Ishikawa (cell line): ENCODE data around the gene PHACTR4.

Source experiments
- CEBPB ChIP-seq: IDR thresholded peaks from 2 replicates; pipeline ENCODE4 v1.6.1; 2012
- CREB1 ChIP-seq: IDR thresholded peaks from 2 replicates; pipeline ENCODE4 v1.6.1; 2012; ENCODE audit warnings: low read depth
- EGR1 ChIP-seq: IDR thresholded peaks from 2 replicates; pipeline ENCODE4 v1.6.1; 2012
- EP300 ChIP-seq: IDR thresholded peaks from 2 replicates; pipeline ENCODE4 v1.6.1; 2012; ENCODE audit warnings: borderline replicate concordance
- FOXM1 ChIP-seq: IDR thresholded peaks from 2 replicates; pipeline ENCODE4 v1.6.1; 2012; ENCODE audit warnings: low read depth, borderline replicate concordance
- NFIC ChIP-seq: IDR thresholded peaks from 2 replicates; pipeline ENCODE4 v1.6.1; 2012
- RAD21 ChIP-seq: IDR thresholded peaks from 2 replicates; pipeline ENCODE4 v1.6.1; 2012; ENCODE audit warnings: low read depth
- TAF1 ChIP-seq: IDR thresholded peaks from 2 replicates; pipeline ENCODE4 v1.6.1; 2012; ENCODE audit warnings: low read depth, mild to moderate bottlenecking
- TCF12 ChIP-seq: IDR thresholded peaks from 2 replicates; pipeline ENCODE4 v1.6.1; 2012; ENCODE audit warnings: low read depth
- TEAD4 ChIP-seq: IDR thresholded peaks from 2 replicates; pipeline ENCODE4 v1.6.1; 2012
- YY1 ChIP-seq: IDR thresholded peaks from 2 replicates; pipeline ENCODE4 v1.6.1; 2012; ENCODE audit warnings: low read depth
- ZBTB7A ChIP-seq: IDR thresholded peaks from 2 replicates; pipeline ENCODE4 v1.6.1; 2012; ENCODE audit warnings: low read depth
- TF ChIP-seq, protein P1 (sequence below): IDR thresholded peaks from 2 replicates; pipeline ENCODE4 v1.6.1; 2012; ENCODE audit warnings: low read depth, mild to moderate bottlenecking
- TF ChIP-seq, protein P2 (sequence below): IDR thresholded peaks from 2 replicates; pipeline ENCODE4 v1.6.1; 2012
- TF ChIP-seq, protein P3 (sequence below): IDR thresholded peaks from 2 replicates; pipeline ENCODE4 v1.6.1; 2012

The PHACTR4 gene

DNA sequence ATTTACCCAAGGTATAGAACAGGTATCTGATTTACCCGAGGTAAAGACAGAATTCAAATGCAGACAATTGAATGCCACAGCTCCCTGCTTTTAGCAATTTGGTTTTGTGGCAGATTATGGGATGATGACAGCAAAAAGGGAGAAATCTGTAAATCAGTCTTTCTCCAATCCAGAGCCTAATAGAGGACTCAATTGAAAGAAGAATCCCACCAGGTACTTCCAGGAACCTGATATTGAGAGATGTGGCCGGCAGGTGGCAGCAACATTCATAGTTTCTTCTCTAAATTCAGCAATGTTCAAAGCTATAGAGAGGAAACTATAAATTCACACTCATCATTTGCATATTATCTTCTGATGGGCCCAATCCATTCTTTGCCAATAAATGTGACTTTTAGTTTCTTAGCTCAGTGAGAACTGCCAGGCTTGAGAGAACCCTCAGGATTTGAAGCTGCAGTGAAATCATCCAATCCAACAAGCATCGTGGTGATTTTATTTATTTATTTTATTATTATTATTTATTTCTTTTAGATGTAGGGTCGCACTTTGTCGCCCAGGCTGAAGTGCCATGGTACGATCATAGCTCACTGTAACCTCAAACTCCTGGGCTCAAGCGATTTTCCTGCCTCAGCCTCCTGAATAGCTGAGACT is 9.8 kb upstream of the PHACTR4 start:
- TF ChIP-seq RAD21 (peak; percentile 81), EGR1 (no peak), NFIC (no peak)

DNA sequence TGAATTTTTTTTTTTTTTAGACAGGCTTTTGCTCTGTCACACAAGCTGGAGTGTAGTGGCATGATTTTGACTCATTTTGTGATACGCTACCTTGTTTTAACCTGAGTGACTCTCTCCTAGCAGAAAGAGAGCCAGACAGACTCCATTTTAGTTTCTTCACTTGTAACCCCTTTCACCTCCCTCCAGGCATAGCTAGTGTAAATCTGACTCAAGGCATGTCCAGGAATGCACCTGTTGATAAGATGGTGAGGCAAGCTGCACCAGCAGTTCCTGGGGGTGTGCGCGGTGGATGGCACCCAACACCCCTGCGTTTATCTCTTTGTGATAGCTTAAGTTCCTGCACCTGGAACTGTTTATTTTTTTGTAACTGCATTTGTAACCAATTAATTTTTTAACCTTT is 4.7 kb upstream of the PHACTR4 start:
- TF ChIP-seq ZBTB7A: no peak
- no peak for TF ChIP-seq EGR1
- TF ChIP-seq FOXM1: no peak
- TF ChIP-seq EP300: no peak
- TF ChIP-seq, protein P1, sequence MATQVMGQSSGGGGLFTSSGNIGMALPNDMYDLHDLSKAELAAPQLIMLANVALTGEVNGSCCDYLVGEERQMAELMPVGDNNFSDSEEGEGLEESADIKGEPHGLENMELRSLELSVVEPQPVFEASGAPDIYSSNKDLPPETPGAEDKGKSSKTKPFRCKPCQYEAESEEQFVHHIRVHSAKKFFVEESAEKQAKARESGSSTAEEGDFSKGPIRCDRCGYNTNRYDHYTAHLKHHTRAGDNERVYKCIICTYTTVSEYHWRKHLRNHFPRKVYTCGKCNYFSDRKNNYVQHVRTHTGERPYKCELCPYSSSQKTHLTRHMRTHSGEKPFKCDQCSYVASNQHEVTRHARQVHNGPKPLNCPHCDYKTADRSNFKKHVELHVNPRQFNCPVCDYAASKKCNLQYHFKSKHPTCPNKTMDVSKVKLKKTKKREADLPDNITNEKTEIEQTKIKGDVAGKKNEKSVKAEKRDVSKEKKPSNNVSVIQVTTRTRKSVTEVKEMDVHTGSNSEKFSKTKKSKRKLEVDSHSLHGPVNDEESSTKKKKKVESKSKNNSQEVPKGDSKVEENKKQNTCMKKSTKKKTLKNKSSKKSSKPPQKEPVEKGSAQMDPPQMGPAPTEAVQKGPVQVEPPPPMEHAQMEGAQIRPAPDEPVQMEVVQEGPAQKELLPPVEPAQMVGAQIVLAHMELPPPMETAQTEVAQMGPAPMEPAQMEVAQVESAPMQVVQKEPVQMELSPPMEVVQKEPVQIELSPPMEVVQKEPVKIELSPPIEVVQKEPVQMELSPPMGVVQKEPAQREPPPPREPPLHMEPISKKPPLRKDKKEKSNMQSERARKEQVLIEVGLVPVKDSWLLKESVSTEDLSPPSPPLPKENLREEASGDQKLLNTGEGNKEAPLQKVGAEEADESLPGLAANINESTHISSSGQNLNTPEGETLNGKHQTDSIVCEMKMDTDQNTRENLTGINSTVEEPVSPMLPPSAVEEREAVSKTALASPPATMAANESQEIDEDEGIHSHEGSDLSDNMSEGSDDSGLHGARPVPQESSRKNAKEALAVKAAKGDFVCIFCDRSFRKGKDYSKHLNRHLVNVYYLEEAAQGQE: no peak
- TF ChIP-seq, protein P2, sequence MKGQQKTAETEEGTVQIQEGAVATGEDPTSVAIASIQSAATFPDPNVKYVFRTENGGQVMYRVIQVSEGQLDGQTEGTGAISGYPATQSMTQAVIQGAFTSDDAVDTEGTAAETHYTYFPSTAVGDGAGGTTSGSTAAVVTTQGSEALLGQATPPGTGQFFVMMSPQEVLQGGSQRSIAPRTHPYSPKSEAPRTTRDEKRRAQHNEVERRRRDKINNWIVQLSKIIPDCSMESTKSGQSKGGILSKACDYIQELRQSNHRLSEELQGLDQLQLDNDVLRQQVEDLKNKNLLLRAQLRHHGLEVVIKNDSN: no peak
- TF ChIP-seq, protein P3, sequence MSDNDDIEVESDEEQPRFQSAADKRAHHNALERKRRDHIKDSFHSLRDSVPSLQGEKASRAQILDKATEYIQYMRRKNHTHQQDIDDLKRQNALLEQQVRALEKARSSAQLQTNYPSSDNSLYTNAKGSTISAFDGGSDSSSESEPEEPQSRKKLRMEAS: no peak
- no peak for TF ChIP-seq NFIC
- TF ChIP-seq TEAD4: no peak

DNA sequence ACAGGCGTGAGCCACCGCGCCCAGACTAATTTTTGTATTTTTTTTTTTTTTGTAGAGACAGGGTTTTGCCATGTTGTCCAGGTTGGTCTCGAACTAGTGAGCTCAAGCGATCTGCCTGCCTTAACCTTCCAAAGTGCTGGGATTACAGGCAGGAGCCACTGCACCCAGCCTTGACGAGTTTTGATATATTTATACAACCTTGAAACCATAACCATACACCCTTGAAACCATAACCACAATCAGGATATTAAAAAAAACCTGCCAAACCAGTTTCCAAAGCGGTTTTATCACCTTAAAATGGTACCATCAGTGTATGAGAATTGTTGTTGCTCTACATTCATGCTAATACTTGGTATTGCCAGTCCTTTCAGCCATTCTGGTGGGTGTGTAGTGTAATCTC is 3.7 kb upstream of the PHACTR4 start:
- TF ChIP-seq CREB1: no peak
- TF ChIP-seq YY1: 0 out of 2 replicates have a peak, but pooled peaks have one; percentile 16

DNA sequence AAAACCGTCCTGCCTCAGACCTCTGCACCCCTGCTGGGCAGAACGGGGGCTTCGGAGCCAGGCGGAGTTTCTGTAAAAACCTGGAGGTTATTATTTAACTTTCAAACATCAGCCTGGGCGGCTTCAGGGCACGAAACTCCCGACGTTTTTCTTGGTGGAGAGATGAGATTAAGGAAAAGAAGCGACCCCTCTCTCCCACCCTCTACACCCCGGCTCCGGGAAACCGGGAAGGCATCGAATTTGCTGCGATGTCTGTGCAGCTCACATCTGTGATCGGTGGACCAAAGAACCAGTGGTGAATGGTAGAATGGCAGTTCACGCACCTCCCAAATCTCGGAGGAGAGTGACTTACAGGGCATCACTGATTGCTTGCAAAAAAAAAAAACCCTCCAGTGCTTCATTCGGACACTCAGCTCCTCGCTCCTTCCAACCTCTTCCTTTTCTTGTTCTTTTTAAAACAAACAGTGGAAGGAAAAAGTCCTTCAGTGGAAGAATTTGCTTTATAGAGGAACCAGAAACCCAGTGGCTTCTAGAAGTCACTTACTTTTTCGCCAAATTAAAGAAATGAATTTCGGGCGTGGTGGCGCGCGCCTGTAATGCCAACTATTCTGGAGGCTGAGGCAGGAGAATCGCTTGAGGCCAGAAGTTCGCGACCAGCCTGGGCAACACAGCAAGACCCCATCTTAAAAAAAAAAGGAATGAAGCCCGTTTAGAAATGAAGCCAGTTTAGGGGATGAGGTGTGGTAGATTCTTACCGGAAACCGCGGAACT is 884 bp downstream of the PHACTR4 start:
- TF ChIP-seq CEBPB (peak; percentile 6; the same call in 1 of the 2 replicates), TEAD4 (no peak)
- TF ChIP-seq, protein P3: 0 out of 2 replicates have a peak, but pooled peaks have one; percentile 18

DNA sequence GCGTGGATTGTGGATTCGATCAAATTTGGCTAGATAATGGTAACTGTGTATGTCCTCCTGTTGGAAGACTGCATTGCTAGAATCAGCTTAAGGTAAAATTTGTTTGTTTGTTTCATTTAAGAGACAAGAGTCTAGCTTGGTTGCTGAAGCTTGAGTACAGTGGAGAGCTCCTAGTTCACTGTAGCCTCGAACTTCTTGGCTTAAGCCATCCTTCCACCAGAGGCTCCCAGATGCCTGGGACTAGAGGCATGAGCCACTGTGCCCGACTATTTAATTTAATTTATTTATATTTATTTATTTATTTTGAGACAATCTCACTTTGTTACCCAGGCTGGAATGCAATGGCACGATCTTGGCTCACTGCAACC is 1.5 kb downstream of the PHACTR4 start:
- TF ChIP-seq, protein P3: no peak
- TF ChIP-seq FOXM1 (no peak), TCF12 (no peak)

DNA sequence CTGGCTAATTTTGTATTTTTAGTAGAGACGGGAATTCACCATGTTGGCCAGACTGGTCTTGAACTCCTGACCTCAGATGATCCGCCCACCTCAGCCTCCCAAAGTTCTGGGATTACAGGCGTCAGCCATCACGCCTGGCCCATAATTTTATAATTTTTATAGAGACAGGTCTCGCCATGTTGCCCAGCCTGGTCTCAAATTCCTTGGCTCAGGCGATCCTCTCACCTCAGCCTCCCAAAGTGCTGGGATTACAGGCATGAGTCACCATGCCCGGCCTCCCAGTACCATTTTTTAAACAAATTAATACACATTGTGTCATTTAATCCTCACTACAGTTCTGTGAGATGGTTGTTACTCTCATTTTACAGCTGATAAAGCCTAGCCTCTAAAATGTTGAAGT is 3.9 kb downstream of the PHACTR4 start:
- TF ChIP-seq TCF12: 0 out of 2 replicates have a peak, but pooled peaks have one; percentile 32
- TF ChIP-seq, protein P3: peak; percentile 19; the same call in 1 of the 2 replicates
- TF ChIP-seq NFIC: peak; percentile 40; the same call in 1 of the 2 replicates
- TF ChIP-seq EP300: peak; percentile 44; the same call in 1 of the 2 replicates

DNA sequence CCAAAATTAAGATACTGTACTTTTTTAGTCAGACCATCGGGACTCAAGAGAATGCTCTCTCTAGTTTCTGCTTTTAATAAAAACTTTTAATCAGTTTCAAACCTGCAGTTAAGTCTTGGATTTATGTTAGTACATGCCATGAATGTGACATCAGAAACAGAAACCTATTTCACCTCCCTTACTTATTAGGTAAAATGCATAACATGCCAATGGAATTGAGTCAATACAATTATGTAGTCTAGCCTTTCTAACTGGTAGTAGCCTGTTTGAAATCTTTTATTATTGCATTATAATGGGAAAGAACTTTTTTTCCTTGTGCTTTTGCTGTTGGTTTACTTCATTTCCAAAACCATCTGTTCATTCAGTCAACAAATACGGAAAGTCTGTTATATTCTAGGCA is 4.8 kb downstream of the PHACTR4 start:
- TF ChIP-seq EP300 (no peak; the same call in 1 of the 2 replicates), TEAD4 (peak; percentile 60)

DNA sequence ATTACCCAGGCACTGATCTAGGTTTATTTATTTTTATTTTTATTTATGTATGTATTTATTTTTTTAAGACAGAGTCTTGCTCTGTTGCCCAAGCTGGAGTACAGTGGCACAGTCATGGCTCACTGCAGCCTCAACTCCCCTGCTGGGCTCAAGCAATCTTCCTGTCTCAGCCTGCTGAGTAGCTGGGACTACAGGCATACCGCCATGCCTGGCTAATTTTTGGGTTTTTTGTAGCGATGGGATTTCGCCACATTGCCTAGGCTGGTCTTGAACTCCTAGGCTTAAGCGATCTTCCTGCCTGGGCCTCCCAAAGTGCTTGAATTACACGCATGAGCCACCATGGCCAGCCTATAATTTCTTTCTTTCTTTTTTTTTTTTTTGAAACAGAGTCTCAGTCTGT is 9.4 kb downstream of the PHACTR4 start:
- TF ChIP-seq, protein P3: no peak
- TF ChIP-seq, protein P2: no peak
- no peak for TF ChIP-seq ZBTB7A
- no peak for TF ChIP-seq YY1
- peak; percentile 35; the same call in 1 of the 2 replicates for TF ChIP-seq EP300
- TF ChIP-seq, protein P1: no peak
- no peak for TF ChIP-seq CREB1
- TF ChIP-seq EGR1: no peak
- no peak for TF ChIP-seq FOXM1
- TF ChIP-seq TAF1: no peak
- no peak for TF ChIP-seq RAD21
- TF ChIP-seq NFIC: no peak
- peak; percentile 76 for TF ChIP-seq CEBPB
- peak; percentile 25; the same call in 1 of the 2 replicates for TF ChIP-seq TCF12
- peak; percentile 64 for TF ChIP-seq TEAD4
